ENCODE data around the gene MED28. TPM values are rescaled to one million over a fixed set of nuclear protein-coding genes. Genes with fewer than 3 reads are reported as not detected.
"Not testable (repeated sequence)": the region's sequence is repeated elsewhere in the genome, so short reads cannot be mapped to it uniquely, and the experiment has no call there.

The MED28 gene
- total and polyA plus RNA-seq, 8 donors = 6.5 to 43.5 (median 14.0) TPM

GRCh38 chr4:17574206-17574605, 40.2 kb upstream of the MED28 start:
- no peaks in the 10 kb centered on the region for H3K27me3 ChIP-seq
- intact Hi-C loops (cut with DNase I; ENCODE audit: low total_unique reads) = no loop called here
- no peak overlapping the region for H3K27ac ChIP-seq
- WGBS, 5 donors = 91 to 97% (median 95%) methylated on average over 4 of the region's 4 CpGs
- H3K4me1 ChIP-seq = peaks cover 18 to 23% (median 22%) of the 10 kb centered on the region in 4 donors
- TF ChIP-seq POLR2AphosphoS5 (IDR thresholded peaks at IDR 0.05) = no peak
- TF ChIP-seq POLR2A (IDR thresholded peaks at IDR 0.05) = no peak
- TF ChIP-seq CTCF (IDR thresholded peaks at IDR 0.05) = no peak
- TF ChIP-seq EP300 (IDR thresholded peaks at IDR 0.05) = no peak
- H3K4me3 ChIP-seq = no peak overlapping the region
- H3K36me3 ChIP-seq = no peaks in the 10 kb centered on the region
- no peaks in the 10 kb centered on the region for H3K9me3 ChIP-seq
- DNase-seq = no peak

DNA sequence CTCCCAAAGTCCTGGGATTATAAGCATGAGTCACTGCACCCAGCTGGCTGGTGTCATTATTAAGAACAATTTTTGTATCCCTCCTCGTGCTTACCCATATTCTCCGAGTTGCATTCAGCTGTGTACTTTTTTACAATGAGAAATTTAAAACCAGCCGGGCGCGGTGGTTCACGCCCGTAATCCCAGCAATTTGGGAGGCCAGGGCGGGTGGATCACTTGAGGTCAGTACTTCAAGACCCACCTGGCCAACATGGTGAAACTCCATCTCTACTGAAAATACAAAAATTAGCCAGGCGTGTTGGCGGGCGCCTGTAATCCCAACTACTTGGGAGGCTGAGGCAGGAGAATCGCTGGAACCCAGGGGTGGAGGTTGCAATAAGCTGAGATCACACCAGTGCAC, 39.3 kb upstream of the MED28 start:
- intact Hi-C loops (cut with DNase I; ENCODE audit: low total_unique reads); H3K27ac ChIP-seq; H3K27me3 ChIP-seq; H3K9me3 ChIP-seq; DNase-seq; H3K36me3 ChIP-seq; H3K4me3 ChIP-seq: not testable (repeated sequence)
- WGBS, 5 donors = 92 to 94% (median 93%) methylated on average over 12 of the region's 12 CpGs
- H3K4me1 ChIP-seq = peaks cover 22 to 29% (median 28%) of the 10 kb centered on the region in 4 donors

DNA sequence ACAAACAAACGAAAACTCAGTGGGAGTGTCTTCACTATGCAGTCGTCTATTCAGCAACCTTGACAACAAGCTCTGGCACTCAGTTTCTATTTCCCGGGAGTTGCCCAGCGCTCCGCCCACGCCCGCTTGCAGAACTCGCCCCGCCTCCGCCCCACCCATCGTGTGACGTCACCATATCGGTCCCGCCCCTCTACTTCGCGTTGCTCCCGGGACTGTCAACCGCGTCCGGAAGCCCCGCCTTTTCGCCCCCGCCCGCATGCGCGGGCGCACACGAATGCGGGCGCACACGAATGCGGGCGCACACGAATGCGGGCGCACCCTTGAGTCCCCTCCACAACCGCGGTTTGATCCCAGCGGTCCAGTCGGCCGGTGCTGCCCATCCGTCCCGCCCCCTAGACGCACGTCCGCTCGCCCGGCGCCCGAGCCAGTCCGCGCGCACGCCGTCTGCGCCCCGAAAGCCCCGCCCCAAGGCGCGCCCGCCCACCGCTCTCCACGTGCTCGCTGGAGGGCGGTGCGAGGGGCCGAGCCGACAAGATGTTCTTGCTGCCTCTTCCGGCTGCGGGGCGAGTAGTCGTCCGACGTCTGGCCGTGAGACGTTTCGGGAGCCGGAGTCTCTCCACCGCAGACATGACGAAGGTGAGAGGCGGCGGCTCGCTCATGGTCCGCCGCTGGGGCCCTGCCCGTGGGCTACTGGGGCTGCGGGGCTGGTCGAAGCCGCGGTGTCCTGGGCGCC, 37.3 kb upstream of the MED28 start, which contains the start of gene LAP3:
Gene LAP3 (plus strand): TSS at position 267 of the 733 bp plus-strand sequence. CDS start 268 bp downstream, at position 535.
- intact Hi-C loops (cut with DNase I; ENCODE audit: low total_unique reads) = no loop called here

GRCh38 chr4:17577665-17578481, 36.6 kb upstream of the MED28 start:
- intact Hi-C loops (cut with DNase I; ENCODE audit: low total_unique reads) = no loop called here
- TF ChIP-seq CTCF (IDR thresholded peaks at IDR 0.05) (no peak), POLR2A (IDR thresholded peaks at IDR 0.05) (no peak), POLR2AphosphoS5 (IDR thresholded peaks at IDR 0.05) (no peak), EP300 (IDR thresholded peaks at IDR 0.05) (no peak)
- peak; percentile 37 to 65 for DNase-seq
- Histone ChIP-seq H3K4me3 (peak overlapping the region; percentile 69 to 86 (median 80)), H3K9me3 (no peaks in the 10 kb centered on the region), H3K4me1 (peaks cover 22 to 40% (median 32%) of the 10 kb centered on the region in 4 donors), H3K27ac (peak overlapping the region; percentile 92 to 96 (median 94)), H3K36me3 (peaks cover 13 to 28% (median 27%) of the 10 kb centered on the region in 4 donors), H3K27me3 (no peaks in the 10 kb centered on the region)
- WGBS, 5 donors = 2 to 4% (median 2%) methylated on average over 27 to 33 of the region's 33 CpGs

More for the DNA sequence above, 37.3 kb upstream of the MED28 start, which contains the start of gene LAP3:
- 0 to 1% (median 1%) methylated on average over 17 to 91 of the region's 91 CpGs for WGBS, 5 donors
- Histone ChIP-seq H3K27me3 (no peaks in the 10 kb centered on the region), H3K9me3 (no peaks in the 10 kb centered on the region), H3K4me3 (peak within 1 kb of the TSS; percentile 69 to 86 (median 80)), H3K4me1 (peaks cover 22 to 40% (median 32%) of the 10 kb centered on the region in 4 donors), H3K27ac (peak within 1 kb of the TSS; percentile 92 to 96 (median 94)), H3K36me3 (peaks cover 8 to 20% (median 19%) of the 10 kb centered on the region in 4 donors)
- peak in 2 of 4 donors; percentile 41 to 90 for TF ChIP-seq POLR2A (IDR thresholded peaks at IDR 0.05)
- peak in 1 of 7 experiments; percentile 9 for TF ChIP-seq CTCF (IDR thresholded peaks at IDR 0.05)
- TF ChIP-seq EP300 (IDR thresholded peaks at IDR 0.05) = no peak
- TF ChIP-seq POLR2AphosphoS5 (IDR thresholded peaks at IDR 0.05) = peak; percentile 96 to 99 (median 99)
- DNase-seq = peak; percentile 99

Data from stomach (tissue), 9 donors.